ENCODE results near the gene SEPTIN14.
"Not testable (repeated sequence)": the region's sequence is repeated elsewhere in the genome, so short reads cannot be mapped to it uniquely, and the experiment has no call there.

SEPTIN14 gene

DNA sequence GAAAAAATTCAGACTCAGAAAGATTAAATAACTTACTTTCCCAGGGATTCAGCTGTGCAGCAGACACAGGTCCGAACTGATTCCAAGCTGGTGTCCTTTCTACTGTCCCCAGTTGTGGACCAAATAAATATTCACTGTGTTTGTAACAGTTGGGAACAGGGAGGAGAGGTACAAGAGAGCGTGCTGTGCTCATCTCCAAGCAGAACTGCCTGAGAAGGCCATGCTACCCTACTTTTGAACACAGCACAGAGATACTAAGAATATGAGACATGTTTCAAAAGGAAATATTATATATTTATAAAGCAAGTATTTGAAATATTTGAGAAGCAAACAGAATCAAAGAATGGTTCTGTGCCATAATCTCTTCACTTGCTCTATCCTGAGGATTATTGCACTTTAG is at the start of gene SEPTIN14:
SEPTIN14 (minus strand) TSS at position 101 of the 400 bp plus-strand sequence. CDS start 756 bp downstream, outside the sequence.
- not testable (repeated sequence) for H3K36me3 ChIP-seq (ENCODE audit: control insufficient read depth, insufficient read depth, low read length, severe bottlenecking); H3K4me1 ChIP-seq (ENCODE audit: control insufficient read depth, insufficient read depth, low read length); H3K9me3 ChIP-seq (ENCODE audit: control insufficient read depth, low read length); H3K27me3 ChIP-seq (replicated peaks; ENCODE audit: control insufficient read depth, insufficient read depth, low read length); H3K9ac ChIP-seq (ENCODE audit: low read length); DNase-seq (ENCODE audit: low read depth); H3K4me3 ChIP-seq (ENCODE audit: low read length)

- DNase-seq (ENCODE audit: low read depth): no peak
- H3K9ac ChIP-seq (ENCODE audit: low read length): no peak overlapping the region
Observed at GRCh38 chr7:55903985-55904759, 41.6 kb upstream of the SEPTIN14 start.

DNA sequence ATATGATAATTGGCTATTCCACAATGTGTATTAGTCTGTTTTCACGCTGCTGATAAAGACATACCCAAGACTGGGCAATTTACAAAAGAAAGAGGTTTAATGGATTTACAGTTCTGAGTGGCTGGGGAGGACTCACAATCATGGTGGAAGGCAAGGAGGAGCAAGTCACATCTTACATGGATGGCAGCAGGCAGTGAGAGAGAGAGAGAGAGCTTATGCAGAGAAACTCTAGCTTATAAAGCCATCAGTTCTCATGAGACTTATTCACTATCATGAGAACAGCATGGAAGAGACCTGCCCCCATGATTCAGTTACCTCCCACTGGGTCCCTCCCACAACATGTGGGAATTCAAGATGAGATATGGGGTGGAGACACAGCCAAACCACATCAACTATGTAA is 38.5 kb upstream of the SEPTIN14 start:
- not testable (repeated sequence) for H3K4me1 ChIP-seq (ENCODE audit: control insufficient read depth, insufficient read depth, low read length); H3K27me3 ChIP-seq (replicated peaks; ENCODE audit: control insufficient read depth, insufficient read depth, low read length); DNase-seq (ENCODE audit: low read depth); H3K9me3 ChIP-seq (ENCODE audit: control insufficient read depth, low read length); H3K4me3 ChIP-seq (ENCODE audit: low read length); H3K36me3 ChIP-seq (ENCODE audit: control insufficient read depth, insufficient read depth, low read length, severe bottlenecking); H3K9ac ChIP-seq (ENCODE audit: low read length)

More at GRCh38 chr7:55903985-55904759, 41.6 kb upstream of the SEPTIN14 start:
- Histone ChIP-seq H3K4me1 (ENCODE audit: control insufficient read depth, insufficient read depth, low read length) (no peaks in the 10 kb centered on the region), H3K27me3 (replicated peaks; ENCODE audit: control insufficient read depth, insufficient read depth, low read length) (no peaks in the 10 kb centered on the region), H3K36me3 (ENCODE audit: control insufficient read depth, insufficient read depth, low read length, severe bottlenecking) (no peaks in the 10 kb centered on the region), H3K9me3 (ENCODE audit: control insufficient read depth, low read length) (no peaks in the 10 kb centered on the region), H3K4me3 (ENCODE audit: low read length) (no peak overlapping the region)

GRCh38 chr7:55898287-55898686 is 35.7 kb upstream of the SEPTIN14 start:
- no peak overlapping the region for H3K9ac ChIP-seq (ENCODE audit: low read length)
- no peaks in the 10 kb centered on the region for H3K36me3 ChIP-seq (ENCODE audit: control insufficient read depth, insufficient read depth, low read length, severe bottlenecking)
- no peak overlapping the region for H3K4me3 ChIP-seq (ENCODE audit: low read length)
- no peaks in the 10 kb centered on the region for H3K9me3 ChIP-seq (ENCODE audit: control insufficient read depth, low read length)
- no peak for DNase-seq (ENCODE audit: low read depth)
- no peaks in the 10 kb centered on the region for H3K27me3 ChIP-seq (replicated peaks; ENCODE audit: control insufficient read depth, insufficient read depth, low read length)
- H3K4me1 ChIP-seq (ENCODE audit: control insufficient read depth, insufficient read depth, low read length): no peaks in the 10 kb centered on the region

- no peaks in the 10 kb centered on the region for H3K4me1 ChIP-seq (ENCODE audit: control insufficient read depth, insufficient read depth, low read length)
- no peaks in the 10 kb centered on the region for H3K27me3 ChIP-seq (replicated peaks; ENCODE audit: control insufficient read depth, insufficient read depth, low read length)
- no peaks in the 10 kb centered on the region for H3K36me3 ChIP-seq (ENCODE audit: control insufficient read depth, insufficient read depth, low read length, severe bottlenecking)
- no peak overlapping the region for H3K4me3 ChIP-seq (ENCODE audit: low read length)
- H3K9ac ChIP-seq (ENCODE audit: low read length): no peak overlapping the region
- H3K9me3 ChIP-seq (ENCODE audit: control insufficient read depth, low read length): no peaks in the 10 kb centered on the region
- DNase-seq (ENCODE audit: low read depth): no peak
Observed at GRCh38 chr7:55895021-55895420, 32.5 kb upstream of the SEPTIN14 start.

GRCh38 chr7:55893940-55894339 is 31.4 kb upstream of the SEPTIN14 start:
- H3K9ac ChIP-seq (ENCODE audit: low read length): no peak overlapping the region
- no peak overlapping the region for H3K4me3 ChIP-seq (ENCODE audit: low read length)
- no peak for DNase-seq (ENCODE audit: low read depth)
- H3K36me3 ChIP-seq (ENCODE audit: control insufficient read depth, insufficient read depth, low read length, severe bottlenecking): no peaks in the 10 kb centered on the region
- no peaks in the 10 kb centered on the region for H3K9me3 ChIP-seq (ENCODE audit: control insufficient read depth, low read length)
- no peaks in the 10 kb centered on the region for H3K4me1 ChIP-seq (ENCODE audit: control insufficient read depth, insufficient read depth, low read length)
- no peaks in the 10 kb centered on the region for H3K27me3 ChIP-seq (replicated peaks; ENCODE audit: control insufficient read depth, insufficient read depth, low read length)

GRCh38 chr7:55888378-55888777 is 25.8 kb upstream of the SEPTIN14 start:
- not testable (repeated sequence) for H3K9me3 ChIP-seq (ENCODE audit: control insufficient read depth, low read length); DNase-seq (ENCODE audit: low read depth); H3K27me3 ChIP-seq (replicated peaks; ENCODE audit: control insufficient read depth, insufficient read depth, low read length); H3K36me3 ChIP-seq (ENCODE audit: control insufficient read depth, insufficient read depth, low read length, severe bottlenecking); H3K4me1 ChIP-seq (ENCODE audit: control insufficient read depth, insufficient read depth, low read length)
- H3K9ac ChIP-seq (ENCODE audit: low read length): peak overlapping the region; percentile 79
- peak overlapping the region; percentile 83 for H3K4me3 ChIP-seq (ENCODE audit: low read length)

DNA sequence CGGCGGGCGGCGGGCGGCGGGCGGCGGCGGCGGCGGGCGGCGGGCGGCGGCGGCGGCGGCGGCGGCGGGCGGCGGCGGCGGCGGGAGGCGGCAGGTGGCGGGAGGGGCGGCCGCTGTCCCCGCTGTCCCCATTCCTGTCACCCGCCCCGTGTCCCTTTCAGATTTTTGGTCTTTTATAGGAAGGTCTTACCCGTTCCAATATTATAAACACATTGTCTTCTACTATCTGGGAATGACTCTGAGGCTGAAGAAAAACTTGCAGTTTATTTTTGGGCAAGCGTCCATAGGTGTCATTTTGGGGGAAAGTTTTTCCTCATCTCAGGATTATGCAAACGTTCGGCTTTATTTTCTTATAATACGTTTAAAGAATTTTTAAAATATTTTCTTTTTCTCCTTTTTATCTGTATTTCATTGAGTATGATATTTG is 25.3 kb upstream of the SEPTIN14 start:
- Histone ChIP-seq H3K9me3 (ENCODE audit: control insufficient read depth, low read length) (no peaks in the 10 kb centered on the region), H3K4me1 (ENCODE audit: control insufficient read depth, insufficient read depth, low read length) (peaks cover 3% of the 10 kb centered on the region), H3K4me3 (ENCODE audit: low read length) (peak overlapping the region; percentile 83), H3K9ac (ENCODE audit: low read length) (peak overlapping the region; percentile 79), H3K27me3 (replicated peaks; ENCODE audit: control insufficient read depth, insufficient read depth, low read length) (no peaks in the 10 kb centered on the region), H3K36me3 (ENCODE audit: control insufficient read depth, insufficient read depth, low read length, severe bottlenecking) (no peaks in the 10 kb centered on the region)
- DNase-seq (ENCODE audit: low read depth): no peak

GRCh38 chr7:55884321-55884720 is 21.8 kb upstream of the SEPTIN14 start:
- Histone ChIP-seq H3K36me3 (ENCODE audit: control insufficient read depth, insufficient read depth, low read length, severe bottlenecking) (no peaks in the 10 kb centered on the region), H3K9me3 (ENCODE audit: control insufficient read depth, low read length) (no peaks in the 10 kb centered on the region), H3K9ac (ENCODE audit: low read length) (no peak overlapping the region), H3K4me1 (ENCODE audit: control insufficient read depth, insufficient read depth, low read length) (peaks cover 3% of the 10 kb centered on the region), H3K27me3 (replicated peaks; ENCODE audit: control insufficient read depth, insufficient read depth, low read length) (no peaks in the 10 kb centered on the region), H3K4me3 (ENCODE audit: low read length) (no peak overlapping the region)
- no peak for DNase-seq (ENCODE audit: low read depth)

- no peak overlapping the region for H3K9ac ChIP-seq (ENCODE audit: low read length)
- no peaks in the 10 kb centered on the region for H3K9me3 ChIP-seq (ENCODE audit: control insufficient read depth, low read length)
- no peak overlapping the region for H3K4me3 ChIP-seq (ENCODE audit: low read length)
- H3K4me1 ChIP-seq (ENCODE audit: control insufficient read depth, insufficient read depth, low read length): no peaks in the 10 kb centered on the region
- H3K27me3 ChIP-seq (replicated peaks; ENCODE audit: control insufficient read depth, insufficient read depth, low read length): no peaks in the 10 kb centered on the region
- H3K36me3 ChIP-seq (ENCODE audit: control insufficient read depth, insufficient read depth, low read length, severe bottlenecking): no peaks in the 10 kb centered on the region
- DNase-seq (ENCODE audit: low read depth): no peak
Observed at GRCh38 chr7:55878691-55879090, 16.1 kb upstream of the SEPTIN14 start.

- Histone ChIP-seq H3K9ac (ENCODE audit: low read length) (no peak overlapping the region), H3K9me3 (ENCODE audit: control insufficient read depth, low read length) (no peaks in the 10 kb centered on the region), H3K4me3 (ENCODE audit: low read length) (no peak overlapping the region), H3K4me1 (ENCODE audit: control insufficient read depth, insufficient read depth, low read length) (no peaks in the 10 kb centered on the region), H3K27me3 (replicated peaks; ENCODE audit: control insufficient read depth, insufficient read depth, low read length) (no peaks in the 10 kb centered on the region), H3K36me3 (ENCODE audit: control insufficient read depth, insufficient read depth, low read length, severe bottlenecking) (no peaks in the 10 kb centered on the region)
- DNase-seq (ENCODE audit: low read depth): no peak
Observed at GRCh38 chr7:55877308-55877707, 14.8 kb upstream of the SEPTIN14 start.

- H3K36me3 ChIP-seq (ENCODE audit: control insufficient read depth, insufficient read depth, low read length, severe bottlenecking): no peaks in the 10 kb centered on the region
- H3K9ac ChIP-seq (ENCODE audit: low read length): no peak overlapping the region
- H3K9me3 ChIP-seq (ENCODE audit: control insufficient read depth, low read length): no peaks in the 10 kb centered on the region
- no peak for DNase-seq (ENCODE audit: low read depth)
- no peaks in the 10 kb centered on the region for H3K27me3 ChIP-seq (replicated peaks; ENCODE audit: control insufficient read depth, insufficient read depth, low read length)
- no peaks in the 10 kb centered on the region for H3K4me1 ChIP-seq (ENCODE audit: control insufficient read depth, insufficient read depth, low read length)
- H3K4me3 ChIP-seq (ENCODE audit: low read length): no peak overlapping the region
Observed at GRCh38 chr7:55873765-55874164, 11.2 kb upstream of the SEPTIN14 start.

Data from adipocyte (in vitro differentiated cells).